ENCODE measurements around the gene PLCL1.
"Not testable (repeated sequence)": the region's sequence is repeated elsewhere in the genome, so short reads cannot be mapped to it uniquely, and the experiment has no call there.

Gene PLCL1

GRCh38 chr2:198177040-198177439 lies 372.6 kb downstream of the PLCL1 start:
- DNase-seq (ENCODE audit: low spot score): no peak

DNA sequence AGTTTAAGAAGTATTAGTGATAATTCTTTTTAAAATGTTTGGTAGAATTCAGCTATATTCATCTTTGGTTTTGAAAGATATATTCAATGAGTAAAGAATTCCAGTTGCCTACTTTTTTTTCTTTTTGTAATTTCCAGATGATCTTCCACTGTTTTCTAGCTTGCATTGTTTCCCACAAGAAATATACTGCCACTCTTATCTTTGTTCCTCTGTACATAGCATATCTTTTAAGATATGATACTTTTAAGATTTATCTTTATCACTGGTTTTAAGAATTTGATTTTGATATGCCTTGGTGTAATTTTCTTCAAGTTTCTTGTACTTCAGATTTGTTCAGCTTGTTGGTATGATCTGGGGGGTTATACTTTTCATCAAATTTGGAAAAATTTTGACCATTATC lies 374.4 kb downstream of the PLCL1 start:
- DNase-seq (ENCODE audit: low spot score): no peak

- no peak for DNase-seq (ENCODE audit: low spot score)
Measured at GRCh38 chr2:198186257-198186656, 381.9 kb downstream of the PLCL1 start.

GRCh38 chr2:198187841-198188240 lies 383.4 kb downstream of the PLCL1 start:
- no peak for DNase-seq (ENCODE audit: low spot score)

DNA sequence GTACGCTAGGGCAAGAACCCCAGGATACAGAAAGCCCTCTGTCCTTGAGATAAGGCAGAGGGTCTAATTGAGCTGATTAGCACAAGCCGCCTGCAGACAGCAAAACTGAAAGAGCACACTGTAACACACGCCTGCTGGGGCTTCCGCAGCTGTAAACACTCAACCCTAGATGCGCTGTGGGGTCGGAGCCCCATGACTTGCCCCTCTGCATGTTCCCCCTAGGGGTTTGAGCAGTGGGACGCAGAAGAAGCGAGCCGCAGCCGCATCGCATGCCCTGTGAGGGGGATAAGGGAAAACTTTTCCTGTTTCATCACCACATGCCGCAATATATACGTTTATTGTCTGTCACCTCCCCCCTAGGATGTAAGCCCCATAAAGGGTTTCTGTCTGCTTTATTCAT lies 384.6 kb downstream of the PLCL1 start:
- DNase-seq (ENCODE audit: low spot score): no peak

DNA sequence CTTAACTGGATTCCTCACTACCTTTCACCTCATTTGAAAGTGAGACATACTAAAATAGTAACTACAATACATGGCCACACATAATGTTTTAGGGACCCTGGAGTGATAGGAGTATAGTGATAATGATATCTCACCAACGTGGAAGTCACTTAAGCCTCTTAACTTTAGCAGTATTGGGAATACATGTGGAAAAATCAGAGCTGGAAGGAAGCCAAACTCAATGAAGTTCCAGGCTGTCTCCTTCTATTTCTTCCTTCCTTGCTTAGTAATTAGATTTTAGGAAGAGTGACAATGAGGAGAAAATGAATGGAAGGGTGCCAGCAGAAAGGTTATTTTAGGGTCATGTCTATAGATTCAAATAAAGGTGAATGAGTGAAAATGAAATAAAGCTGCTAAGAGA lies 387.3 kb downstream of the PLCL1 start:
- no peak for DNase-seq (ENCODE audit: low spot score)

DNA sequence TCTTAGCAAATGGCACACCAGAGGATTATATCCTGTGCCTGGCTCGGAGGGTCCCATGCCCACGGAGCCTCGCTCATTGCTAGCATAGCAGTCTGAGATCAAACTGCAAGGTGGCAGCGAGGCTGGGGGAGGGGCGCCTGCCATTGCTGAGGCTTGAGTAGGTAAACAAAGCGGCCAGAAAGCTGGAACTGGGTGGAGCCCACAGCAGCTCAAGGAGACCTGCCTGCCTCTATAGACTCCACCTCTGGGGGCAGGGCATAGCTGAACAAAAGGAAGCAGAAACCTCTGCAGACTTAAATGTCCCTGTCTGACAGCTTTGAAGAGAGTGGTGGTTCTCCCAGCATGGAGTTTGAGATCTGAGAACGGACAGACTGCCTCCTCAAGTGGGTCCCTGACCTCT lies 392.2 kb downstream of the PLCL1 start:
- DNase-seq (ENCODE audit: low spot score): not testable (repeated sequence)

All from putamen (tissue), 1 donor.